ENCODE data around the gene VCY.
"Not testable (repeated sequence)": the region's sequence is repeated elsewhere in the genome, so short reads cannot be mapped to it uniquely, and the experiment has no call there.

The VCY gene

GRCh38 chrY:13986373-13986772, at the start of gene VCY:
TSS of gene VCY (minus strand) at chrY:13986473. CDS start at chrY:13986440, 33 bp downstream.
- DNase-seq (ENCODE audit: low read depth in 1 of 2, low spot score in 1 of 2), result not testable (repeated sequence)

GRCh38 chrY:14030395-14030794, 44.1 kb upstream of the VCY start:
- DNase-seq (ENCODE audit: low read depth in 1 of 2, low spot score in 1 of 2), result not testable (repeated sequence)

GRCh38 chrY:14011916-14012315, 25.6 kb upstream of the VCY start:
- DNase-seq (ENCODE audit: low read depth in 1 of 2, low spot score in 1 of 2), result not testable (repeated sequence)

GRCh38 chrY:13942406-13942805, 43.9 kb downstream of the VCY start:
- DNase-seq (ENCODE audit: low read depth in 1 of 2, low spot score in 1 of 2), result not testable (repeated sequence)

All from activated CD4-positive, alpha-beta T cell treated with anti-CD3 and anti-CD28 coated beads, Interleukin-2, amount 50 U/mL, for 24 hours (primary cell).